Stimulated activated CD4-positive, alpha-beta T cell treated with anti-CD3 and anti-CD28 coated beads, Interleukin-15, amount 100 ng/mL, for 48 hours (primary cell): ENCODE results near the gene PLXNA2.

Experiments used
- DNase-seq, 2 donors: peaks; one replicate each; pipeline ENCODE4 v3.0.0-alpha.2; 2020; ENCODE audit warnings: low read depth in 2 of 2

PLXNA2 gene

DNA sequence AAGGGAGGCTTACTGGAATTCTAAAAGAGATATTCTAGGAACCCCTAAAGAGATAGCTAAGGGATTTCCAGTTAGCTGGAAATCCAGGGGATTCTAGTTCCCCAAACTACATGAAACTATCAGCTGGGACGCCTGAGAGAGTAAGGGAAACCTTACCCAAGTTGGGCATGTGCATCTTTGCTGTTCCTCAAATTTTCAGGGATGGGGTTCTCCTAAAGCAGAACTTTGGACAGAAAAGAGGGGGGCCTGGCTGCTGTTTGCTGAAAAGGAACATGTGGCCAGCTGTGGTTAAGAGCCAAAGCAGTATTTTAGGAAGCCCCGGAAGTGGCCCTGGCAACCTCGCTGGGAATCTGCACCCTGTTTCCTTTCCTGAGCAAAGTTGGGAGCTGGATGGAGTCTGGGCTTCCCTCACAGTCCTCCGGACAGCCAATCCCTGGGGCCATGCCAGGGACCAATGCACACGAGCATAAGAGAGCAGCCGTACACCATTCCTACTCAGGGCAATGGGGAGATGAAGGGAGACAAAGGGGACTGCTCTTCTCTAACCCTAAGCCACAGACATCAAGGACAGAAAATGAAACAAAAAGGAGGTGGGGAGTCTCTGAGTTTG lies 154.3 kb downstream of the PLXNA2 start:
- no peak for DNase-seq

DNA sequence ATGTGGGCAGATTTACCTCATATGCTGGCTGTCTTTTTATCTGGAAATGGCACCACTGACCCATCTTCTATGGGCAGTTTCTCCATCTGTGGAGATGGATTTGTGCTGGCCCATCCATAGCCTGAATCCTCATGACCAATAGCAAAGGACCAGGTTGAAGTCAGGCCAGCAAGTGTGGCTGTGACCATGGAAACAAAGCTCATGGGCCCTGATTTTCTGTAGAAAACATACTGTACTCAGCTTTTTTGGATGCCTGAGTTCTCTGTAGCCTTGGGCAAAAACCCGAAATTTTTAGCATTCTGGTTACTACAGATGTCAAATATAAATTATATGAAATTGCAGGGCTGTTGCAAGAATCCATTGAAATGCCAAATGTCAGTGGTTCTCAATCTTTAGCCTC lies 155.0 kb downstream of the PLXNA2 start:
- DNase-seq, result no peak

DNA sequence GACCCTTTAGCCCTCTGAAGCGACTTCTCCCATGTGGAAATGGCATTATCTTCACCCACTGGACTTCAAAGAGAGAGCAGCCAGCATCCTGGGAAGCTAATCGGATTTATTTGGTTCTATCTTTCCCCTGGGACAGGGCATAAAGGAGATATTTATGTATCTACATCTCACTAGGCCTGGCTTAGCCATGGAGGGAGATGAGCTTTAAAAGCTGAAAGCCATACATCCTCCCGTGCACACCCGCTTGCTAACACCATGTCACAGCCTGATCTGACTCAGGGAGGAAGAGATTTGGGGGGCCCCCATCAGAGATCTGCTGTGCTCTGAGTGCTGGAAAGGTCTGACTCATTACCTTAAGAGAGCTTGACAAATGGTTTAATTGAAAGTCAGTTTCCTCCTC lies 155.9 kb downstream of the PLXNA2 start:
- no peak for DNase-seq

DNA sequence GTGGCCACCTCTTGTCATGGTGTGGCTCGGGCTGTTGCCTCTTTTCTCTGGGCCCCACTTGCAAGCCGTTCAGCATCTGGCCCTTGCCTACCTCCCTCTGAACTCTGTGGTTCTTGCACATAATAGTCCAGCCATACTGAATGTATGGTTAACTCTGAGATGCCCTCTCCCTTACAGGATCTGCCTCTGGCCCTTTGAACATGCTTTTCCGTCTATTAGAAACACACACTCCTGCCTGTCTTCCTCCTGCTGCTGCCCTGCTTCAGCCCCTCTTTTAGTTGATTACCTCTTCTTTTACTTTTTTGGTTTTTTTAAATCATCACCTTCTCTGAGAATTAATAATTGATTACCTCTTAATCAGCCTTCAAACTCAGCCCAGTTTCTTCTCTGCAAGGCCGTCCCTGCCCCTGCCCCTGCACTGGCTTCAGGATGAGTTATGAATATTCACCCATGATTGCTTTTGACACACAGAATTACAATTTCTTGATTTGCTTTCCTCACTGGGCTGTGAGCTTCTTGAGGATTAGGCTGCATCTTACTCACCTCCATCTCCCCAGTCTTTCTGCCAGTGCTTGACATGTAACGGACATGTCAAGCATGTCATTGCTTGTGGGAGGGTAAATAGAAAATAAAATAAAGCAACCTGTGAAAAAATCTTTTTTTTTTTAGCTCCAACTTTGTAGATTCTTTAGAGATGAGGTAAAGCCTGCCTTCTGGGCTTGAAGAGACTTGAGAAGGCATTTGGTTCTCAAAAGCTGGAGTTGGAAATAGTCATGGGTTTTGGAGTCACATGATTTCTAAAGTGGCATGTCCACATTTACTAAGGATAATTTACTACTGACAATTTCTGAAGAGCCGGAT lies 158.3 kb downstream of the PLXNA2 start:
- no peak for DNase-seq

DNA sequence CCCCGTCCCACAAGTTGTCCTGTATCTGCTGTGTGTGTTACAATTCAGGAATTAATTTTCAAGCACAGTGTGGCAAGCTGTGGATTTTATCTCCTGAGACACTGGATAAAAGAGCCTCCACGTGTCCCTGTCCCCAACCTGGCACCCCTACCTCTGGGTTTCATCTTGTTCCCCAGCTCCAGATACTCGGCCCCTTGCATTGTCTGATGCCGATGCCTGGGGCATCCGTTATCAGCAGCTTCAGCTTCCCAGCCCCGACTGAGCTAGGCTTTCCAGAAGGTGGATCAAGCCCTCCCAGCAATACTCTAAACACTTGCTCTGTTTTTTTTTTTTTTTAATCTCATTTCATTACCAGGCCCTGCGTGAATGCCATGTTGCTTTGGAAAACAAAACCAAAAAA lies 159.4 kb downstream of the PLXNA2 start:
- no peak for DNase-seq

DNA sequence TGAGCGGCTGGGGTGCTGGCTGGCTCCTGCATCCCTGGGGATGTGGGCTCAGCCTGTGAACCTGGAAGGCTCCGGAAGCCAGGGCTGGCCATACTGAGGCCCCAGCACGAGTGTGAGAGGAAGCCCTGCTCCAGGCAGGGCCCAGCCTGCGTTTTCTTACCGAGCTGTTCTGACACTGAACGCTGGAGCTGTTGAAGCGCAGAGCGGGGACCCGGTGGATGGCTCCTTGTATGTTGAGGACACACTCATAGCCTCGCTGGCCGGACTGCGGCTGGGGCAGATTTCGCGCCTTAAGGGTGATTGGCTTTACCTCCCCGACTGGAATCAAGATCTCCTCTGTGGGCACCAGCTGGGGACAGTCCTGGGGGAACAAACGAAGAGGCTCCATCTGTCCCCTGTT lies 160.0 kb downstream of the PLXNA2 start:
- no peak for DNase-seq

DNA sequence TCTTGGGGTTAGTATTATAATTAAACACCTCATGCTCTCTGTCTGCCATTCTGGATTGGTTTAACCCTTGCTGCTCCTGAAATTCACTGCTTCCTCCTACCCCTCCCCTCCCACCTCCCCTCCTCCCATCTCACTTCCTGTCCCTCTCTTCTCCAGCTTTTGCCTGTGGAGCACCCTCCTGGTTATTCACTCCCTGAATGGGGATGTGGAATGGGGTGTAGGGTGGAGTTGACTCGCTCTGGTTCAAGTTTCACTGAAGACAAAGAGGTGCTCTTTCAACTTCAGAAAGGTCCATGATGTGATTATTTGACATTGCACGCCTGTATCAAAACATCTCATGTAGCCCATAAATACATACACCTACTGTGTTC lies 160.5 kb downstream of the PLXNA2 start:
- DNase-seq, result no peak

DNA sequence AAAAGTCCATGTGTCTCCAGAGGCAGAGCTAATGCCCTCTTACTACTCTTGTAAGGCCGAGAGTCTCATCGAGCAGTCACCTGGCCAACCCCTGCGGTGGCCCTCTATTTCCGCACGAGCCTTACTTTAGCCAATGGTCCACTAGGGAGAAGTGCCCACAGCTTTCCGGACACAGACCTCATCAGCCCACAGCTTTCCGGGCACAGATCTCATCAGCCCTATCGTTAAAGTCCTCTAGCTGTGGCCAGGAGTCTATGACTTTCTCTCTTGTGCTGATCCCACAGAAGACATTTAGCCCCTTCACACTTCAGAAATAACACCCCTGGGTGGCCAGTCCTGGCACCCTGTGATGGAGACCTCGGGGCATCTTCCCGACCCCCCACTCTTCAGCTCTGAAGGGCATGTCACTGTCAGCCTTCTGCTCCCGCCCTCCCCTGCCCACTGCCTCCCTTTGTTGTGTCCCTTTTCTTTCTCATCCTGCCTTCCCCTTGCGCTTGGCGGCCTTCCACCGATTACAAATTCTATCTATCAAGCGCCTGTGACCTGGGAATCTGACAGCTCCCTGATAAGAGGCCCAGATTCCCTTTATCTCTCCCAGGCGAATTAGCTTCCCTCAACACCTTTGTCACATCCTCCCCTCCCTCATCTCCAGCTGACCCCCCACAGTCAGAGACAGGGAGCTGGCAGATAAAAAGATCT lies 161.0 kb downstream of the PLXNA2 start:
- DNase-seq, result no peak

DNA sequence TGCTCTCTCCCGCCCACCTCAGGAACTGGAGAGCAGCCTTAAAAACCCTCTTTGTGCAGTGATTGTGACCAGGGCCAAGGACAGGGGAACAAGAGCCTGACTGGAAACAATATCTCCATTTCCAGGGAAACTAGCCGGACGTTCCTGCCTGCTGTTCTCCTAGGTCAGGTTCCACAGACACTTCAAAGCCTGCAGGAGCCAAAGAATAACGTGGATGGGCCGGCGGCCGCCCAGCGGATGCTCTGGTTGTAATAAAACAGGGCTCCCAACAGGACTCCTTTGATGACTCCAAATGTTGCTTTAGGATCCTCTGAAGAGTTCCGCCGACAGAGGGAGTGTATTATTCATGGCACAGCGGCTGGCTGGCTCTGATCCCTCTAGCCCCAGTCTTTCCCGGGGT lies 162.2 kb downstream of the PLXNA2 start:
- no peak for DNase-seq

DNA sequence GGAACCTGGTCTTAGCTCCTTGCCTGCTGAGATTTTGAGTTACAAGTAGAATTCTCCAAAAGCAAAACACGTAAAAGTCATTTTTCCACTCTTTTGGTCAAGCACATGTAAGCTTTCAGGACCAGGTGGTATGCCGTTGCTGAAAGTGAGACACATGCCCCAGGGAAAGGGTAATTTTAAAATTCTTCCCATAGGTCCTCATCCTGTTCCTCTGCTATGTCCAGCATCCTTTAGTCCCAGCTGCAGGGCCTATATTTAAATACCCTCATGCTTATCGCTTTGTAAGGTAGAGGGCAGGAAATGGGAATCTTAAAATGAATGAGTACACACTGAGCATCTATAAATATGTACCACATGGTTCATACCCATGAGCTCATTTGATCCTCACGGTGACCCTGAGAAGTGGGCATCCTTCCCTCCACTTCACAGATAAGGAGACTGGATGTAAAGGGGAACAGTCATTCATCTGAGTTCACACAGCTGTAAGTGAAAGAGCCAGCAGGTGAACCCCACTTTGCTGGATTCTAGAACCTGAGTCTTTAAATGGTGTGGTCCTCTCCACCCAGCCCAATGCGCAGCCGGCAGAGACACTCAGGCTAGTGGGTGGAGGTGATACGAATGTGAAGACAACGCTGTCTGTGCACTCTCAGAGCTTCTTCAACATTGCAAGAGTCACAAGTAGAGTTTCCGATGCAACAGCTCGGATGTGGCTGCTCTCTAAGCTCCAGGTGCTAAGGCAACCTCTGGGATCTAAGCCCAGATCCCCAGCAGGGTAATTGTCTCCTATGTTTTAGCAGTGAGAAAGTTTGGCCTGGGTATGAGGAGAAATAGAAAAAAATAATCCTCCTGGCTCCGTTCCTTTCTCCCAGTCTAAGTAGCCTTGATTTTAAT lies 163.5 kb downstream of the PLXNA2 start:
- DNase-seq, result no peak

DNA sequence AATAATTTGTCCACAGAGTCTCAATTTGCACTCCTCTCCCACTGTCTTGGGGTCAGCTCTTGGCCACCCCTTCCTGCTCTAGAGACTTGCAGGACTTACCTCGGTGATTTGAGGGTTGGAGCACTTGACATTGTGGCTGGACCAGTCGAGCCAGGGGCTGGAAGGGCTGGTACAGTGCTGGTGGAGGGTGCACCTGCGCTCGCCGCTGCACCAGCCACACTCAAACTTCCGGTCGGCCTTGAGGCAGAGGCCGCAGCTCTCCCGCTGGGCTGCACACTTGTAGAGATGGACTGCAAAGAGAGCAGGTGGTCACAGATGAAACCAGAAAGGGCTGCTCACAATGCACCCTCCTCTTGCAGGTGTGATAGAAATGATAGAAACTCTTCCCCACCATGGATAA lies 165.0 kb downstream of the PLXNA2 start:
- DNase-seq, result no peak

DNA sequence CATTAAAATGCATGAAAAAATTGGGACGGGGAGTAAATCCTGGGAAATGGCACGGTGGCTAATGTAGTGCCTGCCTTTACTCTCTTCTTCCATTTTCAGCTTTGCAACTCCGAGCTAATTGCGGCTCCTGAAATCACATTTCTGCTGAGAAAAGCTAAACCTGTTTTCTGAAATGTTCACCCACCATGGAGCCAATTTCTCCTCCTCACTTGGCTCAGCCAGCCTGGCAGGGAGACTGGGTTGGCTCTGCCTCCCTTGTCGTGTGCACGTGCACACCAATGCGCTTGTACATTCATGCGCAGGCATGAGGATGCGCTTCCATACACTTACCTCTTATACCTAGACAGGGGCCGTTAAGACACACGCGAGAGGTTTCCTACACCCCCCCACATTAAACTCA lies 165.4 kb downstream of the PLXNA2 start:
- DNase-seq, result no peak

DNA sequence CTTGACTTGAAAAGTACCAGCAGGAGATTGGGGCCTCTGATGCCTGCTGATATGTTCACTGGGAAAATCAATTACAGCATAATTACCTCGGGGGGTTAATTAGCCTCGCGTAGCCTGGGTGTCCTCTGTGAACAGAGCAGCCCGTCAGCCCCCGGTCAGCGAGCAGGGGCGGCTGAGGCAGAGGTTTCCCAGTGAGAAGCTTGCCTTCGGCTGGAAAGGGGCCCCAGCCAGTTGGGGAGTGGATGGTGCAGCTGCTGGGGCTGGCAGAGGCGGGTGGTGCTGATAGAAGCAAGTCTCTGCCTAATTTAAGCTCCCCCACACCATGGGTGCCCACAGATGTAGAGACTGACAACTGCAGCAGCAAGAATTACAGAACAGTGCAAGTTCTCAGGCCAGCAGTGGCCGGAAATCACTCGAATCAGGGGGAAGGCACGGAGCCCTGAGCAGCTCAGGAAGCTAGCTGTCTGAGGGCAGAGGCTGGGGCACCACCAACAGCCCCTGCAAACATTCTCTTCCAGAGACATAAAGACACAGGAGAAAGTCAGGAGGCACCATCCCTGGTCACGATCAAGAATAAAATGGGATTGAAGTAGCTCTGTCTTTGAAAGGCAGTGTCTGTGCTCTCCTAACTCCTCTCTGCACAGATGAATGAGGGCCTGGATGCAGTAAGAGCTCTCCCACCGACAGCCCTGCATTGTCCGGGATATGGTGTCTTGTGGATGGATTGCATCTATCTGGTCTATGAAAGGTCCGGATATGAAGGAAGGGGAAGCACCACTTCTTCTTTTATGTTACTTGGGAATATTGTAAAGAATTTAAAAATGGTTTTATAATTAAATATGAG lies 166.7 kb downstream of the PLXNA2 start:
- no peak for DNase-seq

DNA sequence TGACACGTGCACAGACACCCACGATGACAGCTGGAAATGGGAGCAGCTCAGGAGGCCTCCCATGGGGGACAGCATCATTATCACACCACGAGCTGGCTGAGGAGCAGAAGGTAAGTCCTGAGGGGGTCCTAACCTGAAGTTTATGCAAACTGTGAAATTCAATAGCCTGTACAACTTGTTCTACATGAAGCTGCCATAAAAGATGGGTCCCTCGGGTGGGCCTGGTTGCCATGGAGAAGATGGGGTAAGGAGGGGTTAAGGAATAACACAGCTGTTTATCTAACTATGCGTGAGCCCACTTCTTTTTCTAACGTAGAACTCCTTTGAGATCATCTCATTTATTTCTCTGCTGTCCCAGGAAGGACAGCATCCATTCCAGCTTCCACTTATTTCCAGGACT lies 169.8 kb downstream of the PLXNA2 start:
- no peak for DNase-seq

DNA sequence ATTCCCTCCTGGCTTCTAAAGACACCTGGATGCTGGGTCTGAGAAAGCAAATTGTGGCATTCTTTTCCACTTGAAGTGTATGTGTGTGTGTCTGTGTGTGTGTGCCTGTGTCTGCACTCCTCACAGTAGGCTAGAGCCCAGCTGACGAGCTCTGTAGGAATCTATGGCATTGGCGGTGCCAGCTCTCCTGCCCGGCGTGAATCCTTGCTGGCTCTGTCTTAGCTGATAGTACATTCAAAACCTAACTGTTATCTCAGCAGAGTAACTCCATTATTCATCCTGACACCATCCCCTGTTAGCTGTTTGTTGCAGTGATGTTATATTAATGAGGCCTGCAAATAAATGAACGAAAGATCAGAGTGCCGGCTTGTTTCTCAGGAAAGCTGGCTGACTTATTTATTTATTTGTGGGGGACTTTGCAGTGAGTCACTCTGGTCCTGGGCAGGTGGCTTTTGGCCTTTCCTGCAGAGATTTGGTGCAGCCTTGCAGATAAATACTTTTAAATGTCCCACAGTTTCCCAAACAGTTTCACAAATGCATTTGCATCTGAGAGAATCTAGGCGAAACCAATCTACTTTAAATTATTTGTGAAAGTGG lies 172.7 kb downstream of the PLXNA2 start:
- no peak for DNase-seq

DNA sequence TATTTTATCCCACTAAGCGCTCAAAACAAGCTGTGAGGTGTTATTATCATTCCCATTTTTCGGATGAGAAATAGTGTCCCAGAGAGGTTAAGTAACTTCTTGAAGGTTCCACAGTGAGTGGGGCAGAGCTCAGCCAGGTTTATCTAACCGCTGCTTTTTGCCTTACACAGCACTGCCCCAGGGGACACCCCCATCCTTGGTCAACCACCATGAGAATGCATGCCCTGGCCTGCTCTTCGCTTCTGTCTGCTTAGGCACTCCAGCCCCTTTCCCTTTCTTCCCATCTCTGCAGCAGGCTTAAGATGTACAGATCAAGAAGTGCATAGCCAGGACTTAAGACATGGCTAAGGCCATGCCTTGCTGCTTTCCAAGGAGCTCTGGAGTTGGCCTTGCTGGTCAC lies 174.3 kb downstream of the PLXNA2 start:
- no peak for DNase-seq

DNA sequence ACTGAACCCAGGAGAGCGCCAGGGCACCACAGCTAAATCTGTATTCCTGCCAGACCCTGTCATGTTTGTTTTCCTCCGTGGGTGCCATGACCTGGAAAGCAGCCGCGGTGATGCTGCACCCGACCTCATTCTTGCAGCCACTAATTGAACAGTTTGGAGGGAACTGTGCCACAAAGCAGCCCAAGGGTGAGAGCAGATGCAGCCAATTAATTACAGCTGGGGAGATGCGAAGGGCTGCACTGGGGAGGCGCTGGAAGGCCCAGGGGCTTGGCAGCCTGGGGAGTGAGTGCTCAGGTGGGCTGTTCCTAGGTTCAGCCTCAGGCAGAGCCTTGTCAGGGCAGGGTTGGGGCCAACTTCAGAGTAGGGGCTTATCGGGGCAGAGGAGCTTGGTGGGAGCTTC lies 174.9 kb downstream of the PLXNA2 start:
- no peak for DNase-seq

DNA sequence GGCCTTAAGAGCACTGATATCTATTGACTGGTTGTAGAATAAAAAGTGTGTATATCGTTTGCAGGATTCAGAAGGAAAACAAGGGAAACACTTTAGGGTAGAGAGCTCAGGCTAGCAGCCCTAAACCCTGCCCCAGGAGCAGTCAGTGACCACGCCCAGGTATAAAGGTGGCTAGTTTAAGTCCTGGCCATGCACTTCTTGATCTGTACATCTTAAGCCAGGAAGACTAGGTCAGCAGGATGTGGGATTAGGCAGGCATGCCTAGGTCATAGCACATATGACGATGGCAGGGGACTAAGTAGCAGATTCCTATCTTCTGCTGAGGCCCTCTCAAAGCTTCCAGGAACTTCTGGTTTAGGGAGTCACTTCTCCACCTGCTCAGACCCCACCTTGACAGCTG lies 175.3 kb downstream of the PLXNA2 start:
- DNase-seq, result no peak

DNA sequence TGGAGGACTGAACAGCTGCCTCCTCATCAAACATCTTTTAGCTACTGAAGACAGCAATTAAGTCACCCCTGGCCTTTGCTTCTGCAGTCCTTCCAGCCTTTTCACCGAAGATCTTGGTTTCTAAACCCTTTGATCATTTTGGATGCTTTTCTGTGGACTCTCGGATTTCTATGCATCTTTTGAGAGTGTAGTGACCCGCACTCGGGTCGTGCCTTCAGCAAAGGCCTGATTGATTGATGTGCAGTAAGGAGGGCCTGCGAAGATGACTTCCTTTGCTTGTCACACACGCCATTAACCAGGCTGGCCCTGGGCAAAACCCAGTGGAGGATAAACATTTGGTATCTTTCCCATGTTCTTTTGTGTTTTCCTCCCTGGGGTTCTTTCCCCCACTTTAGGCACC lies 175.8 kb downstream of the PLXNA2 start:
- DNase-seq, result no peak

DNA sequence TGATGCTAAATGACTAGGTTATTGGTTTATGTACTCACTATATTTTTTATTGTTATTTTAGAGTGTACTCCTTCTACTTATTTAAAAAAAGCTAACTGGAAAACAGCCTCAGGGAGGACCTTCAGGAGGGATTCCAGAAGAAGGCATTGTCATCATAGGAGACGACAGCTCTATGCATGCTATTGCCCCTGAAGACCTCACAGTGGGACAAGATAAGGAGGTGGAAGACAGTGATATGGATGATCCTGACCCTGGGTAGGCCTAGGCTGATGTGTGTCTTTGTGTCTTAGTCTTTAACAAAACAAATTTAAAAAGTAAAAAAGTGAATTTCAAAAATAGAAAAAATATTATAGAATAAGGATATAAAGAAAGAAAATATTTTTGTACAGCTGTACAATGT lies 177.6 kb downstream of the PLXNA2 start:
- no peak for DNase-seq

DNA sequence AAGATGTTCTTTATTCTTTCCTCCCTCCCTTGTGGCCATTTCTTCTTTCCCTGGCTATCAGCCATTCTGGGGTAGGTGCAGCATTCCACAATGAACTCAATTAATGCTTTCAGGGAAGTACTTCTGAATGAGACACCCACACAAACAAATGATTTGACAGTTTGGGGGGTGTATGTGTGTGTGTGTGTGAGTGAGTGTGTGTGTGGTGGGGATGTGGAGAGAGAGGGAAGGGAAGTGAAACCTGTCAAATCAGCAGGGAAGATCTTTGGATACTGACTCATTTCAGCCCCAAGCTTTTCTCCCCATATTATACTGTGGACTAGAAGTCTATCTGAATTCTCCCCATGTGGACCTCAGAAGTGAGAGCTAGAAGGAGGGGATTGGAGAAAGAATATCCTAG lies 178.3 kb downstream of the PLXNA2 start:
- DNase-seq, result no peak
